22Rv1 (cell line): ENCODE results near the gene MED23.
"Not testable (repeated sequence)": the region's sequence is repeated elsewhere in the genome, so short reads cannot be mapped to it uniquely, and the experiment has no call there.

Source experiments
- ZFX ChIP-seq: fragments of 450-650 bp; IDR thresholded peaks from 2 replicates; pipeline ENCODE4 v1.6.1; 2017; ENCODE audit warnings: antibody characterized with exemption, borderline replicate concordance
- TF ChIP-seq, protein P1 (sequence below): fragments of 450-650 bp; IDR thresholded peaks from 2 replicates; pipeline ENCODE4 v1.5.1; 2017; ENCODE audit warnings: mild to moderate bottlenecking

DNA sequence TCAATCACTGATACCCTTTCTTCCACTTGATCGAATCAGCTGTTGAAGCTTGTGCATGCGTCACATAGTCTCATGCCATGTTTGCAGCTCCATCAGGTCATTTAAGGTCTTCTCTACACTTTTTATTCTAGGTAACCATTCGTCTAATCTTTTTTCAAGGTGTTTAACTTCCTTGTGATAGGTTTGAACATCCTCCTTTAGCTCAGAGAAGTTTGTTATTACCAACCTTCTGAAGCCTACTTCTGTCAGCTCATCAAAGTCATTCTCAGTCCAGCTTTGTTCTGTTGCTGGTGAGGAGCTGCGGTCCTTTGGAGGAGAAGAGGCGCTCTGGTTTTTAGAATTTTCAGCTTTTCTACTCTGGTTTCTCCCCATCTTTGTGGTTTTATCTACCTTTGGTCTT lies 97.1 kb downstream of the MED23 start:
- TF ChIP-seq, protein P1, sequence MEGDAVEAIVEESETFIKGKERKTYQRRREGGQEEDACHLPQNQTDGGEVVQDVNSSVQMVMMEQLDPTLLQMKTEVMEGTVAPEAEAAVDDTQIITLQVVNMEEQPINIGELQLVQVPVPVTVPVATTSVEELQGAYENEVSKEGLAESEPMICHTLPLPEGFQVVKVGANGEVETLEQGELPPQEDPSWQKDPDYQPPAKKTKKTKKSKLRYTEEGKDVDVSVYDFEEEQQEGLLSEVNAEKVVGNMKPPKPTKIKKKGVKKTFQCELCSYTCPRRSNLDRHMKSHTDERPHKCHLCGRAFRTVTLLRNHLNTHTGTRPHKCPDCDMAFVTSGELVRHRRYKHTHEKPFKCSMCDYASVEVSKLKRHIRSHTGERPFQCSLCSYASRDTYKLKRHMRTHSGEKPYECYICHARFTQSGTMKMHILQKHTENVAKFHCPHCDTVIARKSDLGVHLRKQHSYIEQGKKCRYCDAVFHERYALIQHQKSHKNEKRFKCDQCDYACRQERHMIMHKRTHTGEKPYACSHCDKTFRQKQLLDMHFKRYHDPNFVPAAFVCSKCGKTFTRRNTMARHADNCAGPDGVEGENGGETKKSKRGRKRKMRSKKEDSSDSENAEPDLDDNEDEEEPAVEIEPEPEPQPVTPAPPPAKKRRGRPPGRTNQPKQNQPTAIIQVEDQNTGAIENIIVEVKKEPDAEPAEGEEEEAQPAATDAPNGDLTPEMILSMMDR: not testable (repeated sequence)
- TF ChIP-seq ZFX: not testable (repeated sequence)
